Measurements from ENCODE around the gene USP43.
"Not testable (repeated sequence)": the region's sequence is repeated elsewhere in the genome, so short reads cannot be mapped to it uniquely, and the experiment has no call there.

The USP43 gene, protein sequence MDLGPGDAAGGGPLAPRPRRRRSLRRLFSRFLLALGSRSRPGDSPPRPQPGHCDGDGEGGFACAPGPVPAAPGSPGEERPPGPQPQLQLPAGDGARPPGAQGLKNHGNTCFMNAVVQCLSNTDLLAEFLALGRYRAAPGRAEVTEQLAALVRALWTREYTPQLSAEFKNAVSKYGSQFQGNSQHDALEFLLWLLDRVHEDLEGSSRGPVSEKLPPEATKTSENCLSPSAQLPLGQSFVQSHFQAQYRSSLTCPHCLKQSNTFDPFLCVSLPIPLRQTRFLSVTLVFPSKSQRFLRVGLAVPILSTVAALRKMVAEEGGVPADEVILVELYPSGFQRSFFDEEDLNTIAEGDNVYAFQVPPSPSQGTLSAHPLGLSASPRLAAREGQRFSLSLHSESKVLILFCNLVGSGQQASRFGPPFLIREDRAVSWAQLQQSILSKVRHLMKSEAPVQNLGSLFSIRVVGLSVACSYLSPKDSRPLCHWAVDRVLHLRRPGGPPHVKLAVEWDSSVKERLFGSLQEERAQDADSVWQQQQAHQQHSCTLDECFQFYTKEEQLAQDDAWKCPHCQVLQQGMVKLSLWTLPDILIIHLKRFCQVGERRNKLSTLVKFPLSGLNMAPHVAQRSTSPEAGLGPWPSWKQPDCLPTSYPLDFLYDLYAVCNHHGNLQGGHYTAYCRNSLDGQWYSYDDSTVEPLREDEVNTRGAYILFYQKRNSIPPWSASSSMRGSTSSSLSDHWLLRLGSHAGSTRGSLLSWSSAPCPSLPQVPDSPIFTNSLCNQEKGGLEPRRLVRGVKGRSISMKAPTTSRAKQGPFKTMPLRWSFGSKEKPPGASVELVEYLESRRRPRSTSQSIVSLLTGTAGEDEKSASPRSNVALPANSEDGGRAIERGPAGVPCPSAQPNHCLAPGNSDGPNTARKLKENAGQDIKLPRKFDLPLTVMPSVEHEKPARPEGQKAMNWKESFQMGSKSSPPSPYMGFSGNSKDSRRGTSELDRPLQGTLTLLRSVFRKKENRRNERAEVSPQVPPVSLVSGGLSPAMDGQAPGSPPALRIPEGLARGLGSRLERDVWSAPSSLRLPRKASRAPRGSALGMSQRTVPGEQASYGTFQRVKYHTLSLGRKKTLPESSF

GRCh38 chr17:9644910-9645751 lies at the start of gene USP43:
Gene USP43, plus strand, starts transcription at chr17:9645517. Its CDS starts 116 bp downstream, at chr17:9645633.
- DNase-seq = peak; percentile 55
- peaks cover 70% of the 10 kb centered on the region for H3K27me3 Mint-ChIP-seq
- H3K4me1 Mint-ChIP-seq (ENCODE audit: low read depth) = peaks cover 14% of the 10 kb centered on the region
- peak within 1 kb of the TSS; percentile 76 for H3K4me3 Mint-ChIP-seq
- peak within 1 kb of the TSS; percentile 64 for H3K27ac Mint-ChIP-seq
- no peaks in the 10 kb centered on the region for H3K36me3 Mint-ChIP-seq (ENCODE audit: low read depth)
- no peaks in the 10 kb centered on the region for H3K9me3 Mint-ChIP-seq

DNA sequence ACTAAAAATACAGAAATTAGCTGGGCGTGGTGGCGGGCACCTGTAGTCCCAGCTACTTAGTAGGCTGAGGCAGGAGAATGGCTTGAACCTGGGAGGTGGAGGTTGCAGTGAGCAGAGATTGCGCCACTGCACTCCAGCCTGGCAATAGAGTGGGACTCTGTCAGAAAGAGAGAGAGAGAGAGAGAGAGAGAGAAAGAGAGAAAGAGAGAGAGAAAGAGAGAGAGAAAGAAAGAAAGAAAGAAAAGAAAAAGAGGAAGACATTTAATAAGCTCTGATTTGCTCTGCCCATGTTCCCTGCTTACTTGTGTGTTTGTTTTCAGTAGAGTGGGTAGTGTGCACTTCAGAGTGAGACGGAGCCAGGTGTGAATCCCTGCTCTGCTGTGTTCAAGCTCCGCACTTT lies 47.7 kb upstream of the USP43 start:
- not testable (repeated sequence) for H3K4me1 Mint-ChIP-seq (ENCODE audit: low read depth); H3K36me3 Mint-ChIP-seq (ENCODE audit: low read depth); H3K4me3 Mint-ChIP-seq; DNase-seq; H3K27ac Mint-ChIP-seq; H3K9me3 Mint-ChIP-seq
- peaks cover 21% of the 10 kb centered on the region for H3K27me3 Mint-ChIP-seq

DNA sequence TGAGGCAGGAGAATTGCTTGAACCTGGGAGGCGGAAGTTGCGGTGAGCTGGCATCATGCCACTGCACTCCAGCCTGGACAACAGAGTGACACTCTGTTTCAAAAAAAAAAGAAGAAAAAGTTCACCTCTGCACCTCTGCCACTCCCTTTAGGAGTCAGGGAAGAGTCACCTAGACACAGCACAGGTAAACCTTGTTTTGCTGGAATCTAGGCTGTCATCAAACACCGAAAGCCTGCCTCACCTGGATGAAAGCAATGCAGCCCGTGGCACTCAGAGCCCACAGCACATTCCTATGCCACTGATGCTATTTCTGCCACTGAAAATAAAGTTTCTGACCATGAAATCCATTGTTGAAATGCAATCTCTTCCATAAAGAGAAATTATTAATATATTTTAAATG lies 46.7 kb upstream of the USP43 start:
- H3K9me3 Mint-ChIP-seq = no peaks in the 10 kb centered on the region
- no peaks in the 10 kb centered on the region for H3K4me1 Mint-ChIP-seq (ENCODE audit: low read depth)
- no peak overlapping the region for H3K27ac Mint-ChIP-seq
- H3K4me3 Mint-ChIP-seq = no peak overlapping the region
- H3K27me3 Mint-ChIP-seq = peaks cover 27% of the 10 kb centered on the region
- H3K36me3 Mint-ChIP-seq (ENCODE audit: low read depth) = no peaks in the 10 kb centered on the region
- no peak for DNase-seq

DNA sequence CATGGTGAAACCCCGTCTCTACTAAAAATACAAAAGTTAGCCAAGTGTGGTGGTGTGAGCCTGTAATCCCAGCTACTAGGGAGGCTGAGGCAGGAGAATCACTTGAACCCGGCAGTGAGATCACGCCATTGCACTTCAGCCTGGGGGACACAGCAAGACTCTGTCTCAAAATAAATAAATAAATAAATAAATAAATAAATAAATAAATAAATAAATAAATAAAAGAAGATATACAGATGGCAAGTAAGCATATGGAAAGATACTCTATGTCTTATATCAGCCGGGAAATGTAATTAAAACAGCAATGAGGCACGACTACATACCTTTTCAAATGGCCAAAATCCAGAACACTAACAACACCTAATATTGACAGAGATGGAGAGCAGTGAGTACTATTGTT lies 40.7 kb upstream of the USP43 start:
- H3K9me3 Mint-ChIP-seq; H3K4me1 Mint-ChIP-seq (ENCODE audit: low read depth); H3K27ac Mint-ChIP-seq; H3K36me3 Mint-ChIP-seq (ENCODE audit: low read depth); DNase-seq; H3K4me3 Mint-ChIP-seq: not testable (repeated sequence)
- peaks cover 32% of the 10 kb centered on the region for H3K27me3 Mint-ChIP-seq

DNA sequence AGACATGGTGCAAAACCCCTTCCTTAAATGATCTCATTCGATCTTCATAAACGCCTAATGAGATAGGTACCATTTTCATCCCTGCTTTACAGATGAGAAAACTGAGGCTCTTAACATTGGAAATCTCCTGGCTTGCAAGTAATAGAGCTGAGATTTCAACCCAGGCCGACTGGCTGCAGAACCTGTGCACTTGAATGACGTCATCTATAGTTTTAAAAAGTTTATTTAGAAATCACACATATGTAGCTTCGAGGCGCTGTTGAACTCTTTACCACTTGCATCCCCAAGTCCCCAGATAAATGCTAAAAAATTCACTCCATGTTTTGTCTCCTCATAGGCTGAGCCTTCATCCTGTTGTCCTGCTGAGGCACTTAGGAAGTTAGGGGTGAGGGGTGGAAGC lies 38.9 kb upstream of the USP43 start:
- Mint-ChIP-seq H3K27me3 (peaks cover 24% of the 10 kb centered on the region), H3K4me3 (no peak overlapping the region), H3K27ac (no peak overlapping the region)

GRCh38 chr17:9607058-9607457 lies 38.3 kb upstream of the USP43 start:
- peaks cover 26% of the 10 kb centered on the region for H3K27me3 Mint-ChIP-seq
- DNase-seq; H3K27ac Mint-ChIP-seq; H3K4me3 Mint-ChIP-seq; H3K9me3 Mint-ChIP-seq; H3K4me1 Mint-ChIP-seq (ENCODE audit: low read depth); H3K36me3 Mint-ChIP-seq (ENCODE audit: low read depth): not testable (repeated sequence)

More for the DNA sequence above, 38.9 kb upstream of the USP43 start:
- H3K4me1 Mint-ChIP-seq (ENCODE audit: low read depth) = no peaks in the 10 kb centered on the region
- no peak for DNase-seq
- H3K36me3 Mint-ChIP-seq (ENCODE audit: low read depth) = no peaks in the 10 kb centered on the region
- no peaks in the 10 kb centered on the region for H3K9me3 Mint-ChIP-seq

DNA sequence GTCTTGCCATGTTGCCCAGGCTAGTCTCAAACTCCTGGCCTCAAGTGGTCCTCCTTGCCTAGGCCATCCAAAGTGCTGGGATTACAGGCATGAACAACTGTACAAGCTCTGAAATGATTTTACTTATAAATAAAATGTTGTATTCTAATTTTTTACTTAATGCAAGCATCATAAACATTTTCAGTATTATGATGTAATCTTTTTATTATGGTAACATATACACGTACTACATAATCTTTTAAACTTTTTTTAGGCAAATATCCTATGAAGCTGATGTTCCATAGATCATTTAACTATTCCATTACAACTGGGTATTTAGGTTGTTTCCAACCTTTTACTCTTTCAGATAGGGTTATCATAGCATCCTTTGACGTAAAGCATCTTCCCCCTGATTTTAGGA lies 33.8 kb upstream of the USP43 start:
- H3K27me3 Mint-ChIP-seq = peaks cover 20% of the 10 kb centered on the region
- no peak overlapping the region for H3K4me3 Mint-ChIP-seq
- no peak overlapping the region for H3K27ac Mint-ChIP-seq
- H3K36me3 Mint-ChIP-seq (ENCODE audit: low read depth) = no peaks in the 10 kb centered on the region
- H3K4me1 Mint-ChIP-seq (ENCODE audit: low read depth) = no peaks in the 10 kb centered on the region
- H3K9me3 Mint-ChIP-seq = no peaks in the 10 kb centered on the region
- DNase-seq = no peak

- H3K36me3 Mint-ChIP-seq (ENCODE audit: low read depth) = no peaks in the 10 kb centered on the region
- no peaks in the 10 kb centered on the region for H3K4me1 Mint-ChIP-seq (ENCODE audit: low read depth)
- DNase-seq = no peak
- H3K27me3 Mint-ChIP-seq = peaks cover 20% of the 10 kb centered on the region
- no peak overlapping the region for H3K4me3 Mint-ChIP-seq
- H3K27ac Mint-ChIP-seq = no peak overlapping the region
- no peaks in the 10 kb centered on the region for H3K9me3 Mint-ChIP-seq
These were observed 33.3 kb upstream of the USP43 start for GRCh38 chr17:9612006-9612405.

- no peak overlapping the region for H3K27ac Mint-ChIP-seq
- no peak for DNase-seq
These were observed 29.8 kb upstream of the USP43 start for GRCh38 chr17:9615486-9615885.

GRCh38 chr17:9622961-9623360 lies 22.4 kb upstream of the USP43 start:
- Mint-ChIP-seq H3K27ac (no peak overlapping the region), H3K9me3 (peaks cover 22% of the 10 kb centered on the region), H3K27me3 (no peaks in the 10 kb centered on the region), H3K4me1 (ENCODE audit: low read depth) (no peaks in the 10 kb centered on the region), H3K36me3 (ENCODE audit: low read depth) (no peaks in the 10 kb centered on the region), H3K4me3 (no peak overlapping the region)
- DNase-seq = no peak

More at GRCh38 chr17:9615486-9615885, 29.8 kb upstream of the USP43 start:
- H3K4me1 Mint-ChIP-seq (ENCODE audit: low read depth) = no peaks in the 10 kb centered on the region
- H3K27me3 Mint-ChIP-seq = peaks cover 16% of the 10 kb centered on the region
- H3K36me3 Mint-ChIP-seq (ENCODE audit: low read depth) = no peaks in the 10 kb centered on the region
- H3K9me3 Mint-ChIP-seq = no peaks in the 10 kb centered on the region
- no peak overlapping the region for H3K4me3 Mint-ChIP-seq

GRCh38 chr17:9628509-9628908 lies 16.8 kb upstream of the USP43 start:
- Mint-ChIP-seq H3K27me3 (peaks cover 22% of the 10 kb centered on the region), H3K4me3 (no peak overlapping the region), H3K9me3 (peaks cover 10% of the 10 kb centered on the region), H3K36me3 (ENCODE audit: low read depth) (no peaks in the 10 kb centered on the region), H3K27ac (no peak overlapping the region), H3K4me1 (ENCODE audit: low read depth) (no peaks in the 10 kb centered on the region)
- no peak for DNase-seq

DNA sequence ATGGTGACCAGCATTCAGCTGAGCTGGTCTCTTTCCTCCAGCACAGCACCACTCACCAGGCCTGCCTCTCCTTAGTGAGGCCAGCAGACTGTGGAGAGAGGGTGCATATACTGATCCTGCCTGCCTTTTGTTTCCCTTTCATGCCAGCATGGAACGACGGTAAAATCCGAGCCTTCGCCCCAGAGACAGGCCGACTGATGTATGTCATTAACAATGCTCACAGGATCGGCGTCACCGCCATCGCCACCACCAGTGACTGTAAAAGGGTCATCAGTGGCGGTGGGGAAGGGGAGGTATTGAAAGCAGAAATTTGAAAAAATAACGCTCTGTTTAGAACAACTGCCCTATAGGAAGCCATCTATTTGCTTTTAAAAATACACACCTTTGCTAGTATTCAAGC lies 12.6 kb upstream of the USP43 start:
- Mint-ChIP-seq H3K36me3 (ENCODE audit: low read depth) (no peaks in the 10 kb centered on the region), H3K4me3 (no peak overlapping the region), H3K27ac (no peak overlapping the region), H3K9me3 (no peaks in the 10 kb centered on the region), H3K27me3 (peaks cover 34% of the 10 kb centered on the region), H3K4me1 (ENCODE audit: low read depth) (no peaks in the 10 kb centered on the region)
- no peak for DNase-seq

- no peaks in the 10 kb centered on the region for H3K4me1 Mint-ChIP-seq (ENCODE audit: low read depth)
These were observed 10.0 kb upstream of the USP43 start for GRCh38 chr17:9635340-9635739.

DNA sequence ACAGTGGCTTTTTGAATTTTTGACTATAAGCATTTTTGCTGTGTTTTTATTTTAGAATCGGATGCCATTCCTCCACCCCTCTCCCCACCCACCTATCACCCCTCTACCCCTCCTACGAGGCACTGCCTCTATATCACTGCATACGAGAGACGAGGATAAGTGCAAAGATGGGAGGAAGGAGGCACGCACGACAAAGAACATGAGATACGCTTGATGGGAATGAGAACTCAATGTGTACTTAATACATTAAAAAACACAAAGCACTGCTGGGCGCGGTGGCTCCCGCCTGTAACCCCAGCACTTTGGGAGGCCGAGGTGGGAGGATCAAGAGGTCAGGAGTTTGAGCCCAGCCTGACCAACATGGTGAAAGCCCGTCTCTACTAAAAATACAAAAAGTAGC lies 8.8 kb upstream of the USP43 start:
- no peak for DNase-seq
- no peaks in the 10 kb centered on the region for H3K4me1 Mint-ChIP-seq (ENCODE audit: low read depth)
- no peaks in the 10 kb centered on the region for H3K9me3 Mint-ChIP-seq
- no peak overlapping the region for H3K27ac Mint-ChIP-seq
- peaks cover 44% of the 10 kb centered on the region for H3K27me3 Mint-ChIP-seq
- no peaks in the 10 kb centered on the region for H3K36me3 Mint-ChIP-seq (ENCODE audit: low read depth)
- H3K4me3 Mint-ChIP-seq = no peak overlapping the region

More at GRCh38 chr17:9635340-9635739, 10.0 kb upstream of the USP43 start:
- no peak overlapping the region for H3K4me3 Mint-ChIP-seq
- no peaks in the 10 kb centered on the region for H3K9me3 Mint-ChIP-seq
- H3K27me3 Mint-ChIP-seq = peaks cover 43% of the 10 kb centered on the region
- no peak overlapping the region for H3K27ac Mint-ChIP-seq
- DNase-seq = no peak
- H3K36me3 Mint-ChIP-seq (ENCODE audit: low read depth) = no peaks in the 10 kb centered on the region
